LNCaP clone FGC (cell line): ENCODE data around the gene EXOC3L2.
"Not testable (repeated sequence)": the region's sequence is repeated elsewhere in the genome, so short reads cannot be mapped to it uniquely, and the experiment has no call there.

Experiments
- DNase-seq: peaks from one replicate; pipeline ENCODE4 v3.0.0-alpha.2; 2011; ENCODE audit warnings: low read depth
- H3K4me3 ChIP-seq: 2 replicates; pipeline ENCODE4 v1.5.1; 2011; ENCODE audit warnings: mild to moderate bottlenecking, low read depth, low read length, control low read depth
- CTCF ChIP-seq: IDR thresholded peaks from 2 replicates; pipeline ENCODE4 v1.5.1; 2012; ENCODE audit warnings: mild to moderate bottlenecking; ENCODE audit not compliant: control insufficient read depth, insufficient read depth; ENCODE audit errors: extremely low read depth

EXOC3L2 gene

GRCh38 chr19:45271098-45271734, 26.0 kb upstream of the EXOC3L2 start:
- no peak for DNase-seq
- H3K4me3 ChIP-seq = no peak overlapping the region
- TF ChIP-seq CTCF = no peak

GRCh38 chr19:45269939-45270338, 24.7 kb upstream of the EXOC3L2 start:
- not testable (repeated sequence) for DNase-seq, H3K4me3 ChIP-seq

GRCh38 chr19:45267296-45267695, 22.1 kb upstream of the EXOC3L2 start:
- no peak for DNase-seq
- TF ChIP-seq CTCF = no peak
- no peak overlapping the region for H3K4me3 ChIP-seq

- DNase-seq = no peak
- no peak overlapping the region for H3K4me3 ChIP-seq
- no peak for TF ChIP-seq CTCF
These were observed 20.2 kb upstream of the EXOC3L2 start for GRCh38 chr19:45265375-45265774.

GRCh38 chr19:45264781-45265317, 19.6 kb upstream of the EXOC3L2 start:
- H3K4me3 ChIP-seq = no peak overlapping the region
- no peak for DNase-seq
- TF ChIP-seq CTCF = no peak

- H3K4me3 ChIP-seq = no peak overlapping the region
- no peak for DNase-seq
- no peak for TF ChIP-seq CTCF
These were observed 17.8 kb upstream of the EXOC3L2 start for GRCh38 chr19:45263013-45263412.

- TF ChIP-seq CTCF = no peak
- DNase-seq = no peak
- no peak overlapping the region for H3K4me3 ChIP-seq
These were observed 17.4 kb upstream of the EXOC3L2 start for GRCh38 chr19:45262570-45262969.
